GM21528 (cell line): ENCODE results near the gene HOXD11.

ENCODE experiments used
- ATAC-seq: cut with Tn5 transposase; IDR thresholded peaks from one replicate; pipeline ENCODE4 v1.9.1; 2021; ENCODE audit warnings: mild to moderate bottlenecking, moderate library complexity; ENCODE audit not compliant: unreplicated experiment, low FRiP score

HOXD11 gene

DNA sequence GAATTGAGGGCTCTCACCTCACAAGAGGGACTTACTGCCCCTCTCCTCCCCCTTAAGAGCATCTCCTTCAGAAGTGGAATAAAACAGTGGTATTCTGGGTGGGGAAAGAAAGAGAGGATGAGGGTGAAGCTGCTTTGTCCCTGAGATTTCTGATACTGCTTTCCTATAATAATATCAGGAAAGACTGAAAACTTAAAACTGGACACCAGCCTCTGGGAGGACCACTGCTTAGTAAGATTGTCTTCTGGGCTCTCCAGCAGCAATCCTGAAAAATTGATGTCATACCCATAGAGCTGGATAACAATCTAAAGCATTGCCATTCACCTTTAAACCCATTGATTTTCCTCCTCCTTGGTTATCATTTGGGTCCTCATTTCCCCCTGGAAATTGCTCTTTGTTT, 39.6 kb downstream of the HOXD11 start:
- ATAC-seq: no peak

DNA sequence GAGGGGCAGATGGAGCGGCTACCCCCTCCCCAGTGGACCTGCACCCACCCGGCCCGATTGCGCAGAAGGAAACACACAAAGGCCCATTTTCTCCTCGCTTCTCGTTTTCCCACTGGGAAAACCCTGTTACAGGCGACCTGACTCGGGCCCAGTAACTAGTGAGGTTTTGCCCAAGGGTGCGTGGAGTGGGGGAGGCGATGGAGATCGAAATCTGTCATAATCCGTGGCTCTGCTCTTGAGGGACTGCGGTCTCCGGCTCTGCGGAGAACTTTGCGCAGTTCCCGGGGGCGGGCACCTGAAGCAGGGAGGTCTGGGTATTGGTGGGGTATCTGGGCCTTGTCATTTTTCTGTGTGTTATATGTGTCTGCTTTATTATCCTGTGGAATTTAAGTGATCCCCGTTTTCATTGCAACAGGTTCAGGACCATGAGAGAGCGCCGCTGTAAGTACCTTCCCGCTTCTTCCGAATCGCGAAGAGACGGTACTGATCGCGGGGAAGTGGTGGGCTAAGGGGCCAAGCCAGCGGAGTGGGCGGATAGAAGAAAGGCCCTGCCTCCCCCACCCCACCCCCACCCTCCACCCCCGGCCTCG, 40.2 kb downstream of the HOXD11 start:
- ATAC-seq: no peak

DNA sequence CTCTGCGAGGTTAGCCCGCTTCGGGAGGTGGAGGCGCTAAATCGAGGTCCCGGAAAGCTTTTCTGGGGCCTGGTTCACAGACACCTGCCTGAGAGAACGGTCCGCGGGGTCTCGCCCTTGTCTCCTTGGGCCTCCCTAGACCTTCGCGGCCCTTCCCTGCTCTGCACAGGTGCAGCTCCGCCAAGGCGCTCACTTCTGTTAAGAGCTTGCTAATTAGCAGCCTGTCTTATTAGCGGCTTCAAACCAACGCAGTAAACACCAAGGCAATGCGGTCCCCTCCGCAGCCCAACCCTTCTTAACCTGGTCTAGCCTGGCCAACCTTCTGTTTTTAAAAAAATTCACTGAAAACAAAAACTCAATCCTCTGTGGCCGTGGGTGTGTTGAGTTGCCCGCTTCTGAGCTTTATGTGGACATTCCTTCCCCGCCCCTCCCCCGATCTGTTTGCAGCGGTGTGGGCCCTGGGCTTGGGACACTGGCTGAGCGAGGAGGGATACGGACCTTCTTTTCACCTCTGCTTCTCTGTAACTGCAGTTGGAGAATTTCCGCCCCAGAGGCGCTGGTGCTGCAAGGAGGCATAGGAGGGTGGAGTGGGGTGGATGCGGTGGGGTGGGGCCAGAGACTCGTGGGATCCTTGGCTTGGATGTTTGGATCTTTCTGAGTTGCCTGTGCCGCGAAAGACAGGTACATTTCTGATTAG, 40.9 kb downstream of the HOXD11 start:
- no peak for ATAC-seq

DNA sequence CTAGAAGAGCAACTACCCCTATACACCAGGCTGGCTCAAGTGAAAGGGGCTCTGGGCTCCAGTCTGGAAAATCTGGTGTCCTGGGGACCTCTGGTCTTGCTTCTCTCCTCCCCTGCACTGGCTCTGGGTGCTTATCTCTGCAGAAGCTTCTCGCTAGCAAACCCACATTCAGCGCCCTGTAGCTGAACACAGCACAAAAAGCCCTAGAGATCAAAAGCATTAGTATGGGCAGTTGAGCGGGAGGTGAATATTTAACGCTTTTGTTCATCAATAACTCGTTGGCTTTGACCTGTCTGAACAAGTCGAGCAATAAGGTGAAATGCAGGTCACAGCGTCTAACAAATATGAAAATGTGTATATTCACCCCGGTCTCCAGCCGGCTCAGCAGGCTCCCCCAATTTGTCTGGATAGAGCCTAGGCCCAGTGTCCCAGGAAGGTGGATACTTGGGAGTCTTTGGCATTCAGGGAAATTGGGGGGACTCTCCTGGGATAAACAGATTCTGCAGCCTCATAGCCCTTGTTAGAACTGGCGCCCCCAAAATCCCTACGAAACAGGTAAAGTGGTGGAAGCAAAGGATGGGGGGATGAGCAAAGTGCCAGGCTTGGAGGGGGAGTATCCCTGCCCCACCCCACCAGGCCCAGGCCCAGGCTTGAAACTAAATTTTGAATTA, 41.8 kb downstream of the HOXD11 start:
- no peak for ATAC-seq

DNA sequence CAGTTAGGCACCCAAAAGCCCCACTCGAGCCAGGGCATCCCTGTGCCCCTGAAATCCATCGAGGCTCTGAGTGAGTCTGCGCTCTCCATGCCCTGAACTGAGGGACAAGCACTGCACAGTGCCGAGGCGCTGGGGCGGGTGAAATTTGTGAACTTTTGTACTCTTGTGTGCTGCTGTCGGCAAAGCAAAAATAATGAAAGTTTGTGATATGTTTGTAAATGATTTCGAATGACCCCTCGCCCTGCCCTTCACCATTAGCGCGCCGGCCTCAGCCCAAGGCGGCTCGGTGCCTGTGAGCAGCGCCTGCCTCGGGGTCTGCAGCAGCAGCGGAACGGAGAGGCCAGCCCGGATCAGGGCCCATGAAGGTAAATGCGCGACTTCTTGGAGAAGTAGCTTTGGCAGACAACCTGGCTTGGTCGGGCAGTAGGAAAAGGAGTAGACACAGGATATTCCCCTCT, 42.4 kb downstream of the HOXD11 start:
- no peak for ATAC-seq

DNA sequence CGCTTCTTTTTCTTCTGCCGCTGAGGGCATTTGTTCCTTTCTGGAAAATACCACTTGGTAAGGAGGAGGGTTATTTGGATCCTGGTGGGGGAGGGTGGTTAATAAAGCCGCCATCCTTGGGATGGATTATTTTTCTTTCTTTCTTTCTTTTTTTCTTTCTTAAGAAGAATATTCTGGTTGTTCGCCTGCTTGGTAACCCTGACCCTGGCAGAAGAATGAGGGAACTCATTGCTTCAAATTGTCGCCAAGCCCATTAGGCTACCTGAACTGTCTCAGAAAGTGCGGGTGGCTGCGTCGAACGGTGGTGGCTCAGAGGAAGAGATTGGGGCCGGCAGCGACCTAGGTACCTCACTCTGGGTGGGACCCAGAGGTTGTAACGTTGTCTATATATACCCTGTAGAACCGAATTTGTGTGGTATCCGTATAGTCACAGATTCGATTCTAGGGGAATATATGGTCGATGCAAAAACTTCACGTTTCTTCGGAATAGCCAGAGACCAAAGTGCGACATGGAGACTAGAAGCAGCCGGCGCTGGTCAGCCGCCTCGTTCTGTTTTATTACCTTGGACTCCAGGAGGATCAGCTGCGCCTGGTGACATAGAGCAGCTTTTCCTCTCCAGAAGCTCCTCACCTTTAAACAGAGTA, 43.0 kb downstream of the HOXD11 start:
- ATAC-seq: no peak

DNA sequence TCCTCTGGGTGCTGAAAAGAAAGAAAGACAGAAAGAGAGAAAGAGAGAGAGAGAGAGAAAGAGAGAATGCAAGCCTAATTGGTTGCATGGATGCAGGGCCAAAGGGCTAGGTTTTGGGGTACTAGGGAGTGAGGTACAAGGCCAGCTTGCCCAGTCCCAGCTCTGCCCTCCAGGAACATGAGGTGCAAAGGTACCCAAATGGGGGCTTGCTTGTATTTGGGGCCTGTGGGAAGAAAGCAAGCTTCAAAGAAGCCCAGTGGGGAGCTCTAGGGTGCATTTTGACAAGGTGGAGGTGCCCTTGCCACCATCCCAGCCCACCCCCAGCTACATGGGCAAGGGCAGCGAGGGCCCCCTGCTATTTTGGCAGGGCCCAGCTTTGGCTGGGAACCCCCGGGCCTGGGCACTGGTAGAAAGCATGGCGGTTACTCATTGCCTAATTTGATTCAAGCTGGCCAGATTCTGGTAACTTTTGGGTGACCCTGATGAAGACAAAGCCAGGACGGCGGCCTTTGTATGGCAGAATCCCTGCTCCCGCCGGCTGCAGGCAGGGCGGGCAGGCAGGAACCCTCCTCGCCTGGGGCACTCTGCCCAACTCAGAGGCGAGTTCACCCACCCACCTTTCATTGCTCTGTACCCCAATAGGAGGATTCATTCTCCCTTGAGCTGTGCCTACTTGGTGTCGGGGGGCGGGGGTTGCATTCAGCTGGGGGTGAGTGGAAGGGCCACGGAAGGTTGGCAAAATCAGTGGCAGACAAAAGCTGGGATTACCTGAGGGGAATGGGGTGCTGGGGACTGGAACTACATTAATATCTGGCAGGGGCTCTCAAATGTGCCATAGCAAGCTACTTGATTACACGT, 43.7 kb downstream of the HOXD11 start:
- no peak for ATAC-seq

DNA sequence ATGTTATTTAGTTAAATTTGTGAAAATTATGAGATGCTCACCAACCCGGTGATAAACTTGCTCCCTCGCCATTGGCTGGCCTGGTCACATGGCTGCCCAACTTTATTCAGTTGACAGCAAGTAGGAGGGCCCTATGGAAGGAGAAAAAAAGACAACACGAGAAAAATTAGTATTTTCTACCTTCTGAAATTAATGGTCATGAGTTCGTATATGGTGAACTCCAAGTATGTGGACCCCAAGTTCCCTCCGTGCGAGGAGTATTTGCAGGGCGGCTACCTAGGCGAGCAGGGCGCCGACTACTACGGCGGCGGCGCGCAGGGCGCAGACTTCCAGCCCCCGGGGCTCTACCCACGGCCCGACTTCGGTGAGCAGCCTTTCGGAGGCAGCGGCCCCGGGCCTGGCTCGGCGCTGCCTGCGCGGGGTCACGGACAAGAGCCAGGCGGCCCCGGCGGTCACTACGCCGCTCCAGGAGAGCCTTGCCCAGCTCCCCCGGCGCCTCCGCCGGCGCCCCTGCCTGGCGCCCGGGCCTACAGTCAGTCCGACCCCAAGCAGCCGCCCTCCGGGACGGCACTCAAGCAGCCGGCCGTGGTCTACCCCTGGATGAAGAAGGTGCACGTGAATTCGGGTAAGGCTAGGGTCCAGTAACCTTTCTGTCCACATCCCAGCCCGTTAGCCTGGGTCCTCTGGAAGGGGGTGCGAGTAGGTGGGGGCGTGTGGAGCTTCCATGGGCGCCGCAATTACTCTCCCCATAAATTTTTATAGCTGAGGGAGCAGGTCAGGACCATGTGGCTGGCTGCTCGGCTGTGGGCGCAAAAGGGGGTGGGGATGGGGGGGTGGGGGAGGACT, 44.6 kb downstream of the HOXD11 start, which contains the start of gene HOXD4:
Gene HOXD4, plus strand, starts transcription at position 109 of the 846 bp plus-strand sequence. Its CDS starts 84 bp downstream, at position 193.
- ATAC-seq: no peak

DNA sequence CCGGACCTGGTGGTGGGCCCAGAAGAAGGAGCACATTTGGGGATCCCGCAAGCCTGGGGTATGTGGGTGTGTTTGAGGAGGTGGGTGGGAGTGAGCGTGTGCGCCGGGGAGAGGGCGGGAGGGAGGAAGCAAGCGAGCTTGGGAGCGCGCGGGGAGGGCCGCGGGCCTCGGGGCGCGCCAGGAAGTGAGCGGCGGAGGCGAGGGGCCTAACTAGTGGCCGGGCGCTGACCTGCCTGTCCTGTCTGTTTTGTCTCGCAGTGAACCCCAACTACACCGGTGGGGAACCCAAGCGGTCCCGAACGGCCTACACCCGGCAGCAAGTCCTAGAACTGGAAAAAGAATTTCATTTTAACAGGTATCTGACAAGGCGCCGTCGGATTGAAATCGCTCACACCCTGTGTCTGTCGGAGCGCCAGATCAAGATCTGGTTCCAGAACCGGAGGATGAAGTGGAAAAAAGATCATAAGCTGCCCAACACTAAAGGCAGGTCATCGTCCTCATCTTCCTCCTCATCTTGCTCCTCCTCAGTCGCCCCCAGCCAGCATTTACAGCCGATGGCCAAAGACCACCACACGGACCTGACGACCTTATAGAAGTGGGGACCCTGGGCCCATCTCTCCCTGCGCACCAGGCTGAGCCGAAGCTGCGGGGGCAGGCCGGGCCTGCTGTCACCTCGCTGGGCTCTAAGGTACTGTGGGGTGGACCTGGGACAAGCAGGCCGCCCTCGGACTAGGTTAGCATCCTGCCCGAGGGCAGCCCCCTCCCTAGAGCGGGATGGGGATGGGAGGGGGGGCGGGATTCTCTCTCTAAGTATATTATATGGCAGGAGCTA, 45.5 kb downstream of the HOXD11 start:
- ATAC-seq: no peak

DNA sequence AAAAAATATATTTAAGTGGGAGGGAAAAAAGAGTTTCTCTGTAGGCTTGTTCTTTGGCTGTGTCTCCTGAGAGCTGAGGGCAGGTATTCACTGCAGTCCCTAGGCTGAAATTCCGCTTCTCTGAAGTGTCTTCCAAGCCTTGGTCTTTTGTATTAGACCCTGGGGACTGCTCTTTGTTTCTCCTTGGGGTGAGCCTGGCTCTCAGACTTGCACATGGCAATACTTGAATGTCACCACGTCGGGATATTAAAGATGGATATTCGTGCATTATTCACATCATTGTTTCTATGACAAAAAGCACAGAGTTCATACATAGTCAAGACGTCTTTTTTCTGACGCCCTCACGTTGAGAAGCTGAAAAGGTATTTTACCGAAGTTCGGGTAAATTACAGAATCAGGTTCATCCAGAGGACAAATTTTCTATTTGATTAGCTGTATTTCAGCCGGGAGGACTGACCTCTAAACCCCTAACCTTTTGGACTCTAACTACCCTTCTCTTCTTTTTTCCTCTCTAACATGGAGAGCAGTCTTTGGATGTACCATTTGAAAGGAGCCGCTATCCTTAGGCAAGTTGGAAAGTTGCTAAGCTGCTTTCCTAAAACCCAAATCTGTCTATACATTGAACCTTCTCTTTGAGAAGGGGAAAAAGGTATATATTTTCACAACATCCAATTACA, 47.6 kb downstream of the HOXD11 start:
- ATAC-seq: no peak

DNA sequence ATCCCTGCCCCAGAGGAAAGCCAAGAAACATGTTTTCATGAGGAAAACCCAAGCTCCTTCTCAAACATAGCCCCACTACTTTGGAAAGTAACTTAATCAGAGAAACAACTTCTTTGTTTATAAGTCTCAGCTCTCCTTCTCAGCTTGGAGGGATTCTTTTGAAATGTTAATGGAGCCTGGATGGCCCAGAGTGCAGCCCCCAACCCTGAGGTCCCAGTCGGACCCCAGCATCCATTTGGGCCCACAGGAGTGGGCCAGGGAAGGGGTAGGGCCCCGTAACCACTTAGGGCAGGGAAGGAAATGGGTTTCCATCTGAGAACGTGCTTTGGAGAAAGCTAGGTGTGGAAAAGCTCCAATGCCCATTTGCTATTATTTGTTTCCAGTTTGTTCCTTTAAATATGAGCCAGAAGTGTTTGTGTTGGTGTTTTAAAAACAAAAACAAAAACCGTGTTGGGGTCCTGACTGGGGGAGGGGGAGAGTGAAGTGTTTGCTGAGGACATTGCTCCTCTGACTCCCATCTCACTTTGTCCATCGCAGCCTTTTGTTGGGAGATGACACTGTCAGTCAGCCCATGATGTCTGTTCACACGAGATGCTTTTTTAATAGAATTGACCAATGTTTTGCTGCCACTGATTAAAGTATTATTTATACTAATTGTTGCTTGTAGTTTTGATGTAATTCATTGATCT, 48.4 kb downstream of the HOXD11 start:
- ATAC-seq: no peak

DNA sequence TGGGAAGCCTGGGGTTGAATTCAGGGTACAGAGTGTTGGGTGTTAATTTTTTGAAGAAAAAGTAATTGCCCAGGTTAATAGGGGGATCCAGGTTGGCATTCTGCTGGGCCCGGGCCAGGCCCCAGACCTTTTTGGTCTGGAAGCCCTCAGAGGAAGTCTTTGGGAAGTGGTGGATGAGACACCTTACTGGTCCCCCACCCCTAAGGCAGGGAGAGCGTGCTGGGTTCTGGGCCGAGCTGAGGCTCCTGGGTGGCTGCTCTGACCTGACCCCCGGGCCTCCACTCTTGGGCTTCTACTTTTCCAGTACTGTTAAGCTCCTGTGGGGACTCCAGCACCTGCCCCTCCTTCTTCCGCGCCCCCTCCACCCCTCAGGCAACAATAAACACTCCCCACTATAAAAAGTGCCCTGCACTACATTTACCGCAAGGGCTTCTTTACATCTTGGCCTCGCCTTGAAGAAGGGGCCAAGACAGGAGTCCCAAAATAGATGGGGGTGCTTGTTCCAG, 49.3 kb downstream of the HOXD11 start:
- no peak for ATAC-seq

DNA sequence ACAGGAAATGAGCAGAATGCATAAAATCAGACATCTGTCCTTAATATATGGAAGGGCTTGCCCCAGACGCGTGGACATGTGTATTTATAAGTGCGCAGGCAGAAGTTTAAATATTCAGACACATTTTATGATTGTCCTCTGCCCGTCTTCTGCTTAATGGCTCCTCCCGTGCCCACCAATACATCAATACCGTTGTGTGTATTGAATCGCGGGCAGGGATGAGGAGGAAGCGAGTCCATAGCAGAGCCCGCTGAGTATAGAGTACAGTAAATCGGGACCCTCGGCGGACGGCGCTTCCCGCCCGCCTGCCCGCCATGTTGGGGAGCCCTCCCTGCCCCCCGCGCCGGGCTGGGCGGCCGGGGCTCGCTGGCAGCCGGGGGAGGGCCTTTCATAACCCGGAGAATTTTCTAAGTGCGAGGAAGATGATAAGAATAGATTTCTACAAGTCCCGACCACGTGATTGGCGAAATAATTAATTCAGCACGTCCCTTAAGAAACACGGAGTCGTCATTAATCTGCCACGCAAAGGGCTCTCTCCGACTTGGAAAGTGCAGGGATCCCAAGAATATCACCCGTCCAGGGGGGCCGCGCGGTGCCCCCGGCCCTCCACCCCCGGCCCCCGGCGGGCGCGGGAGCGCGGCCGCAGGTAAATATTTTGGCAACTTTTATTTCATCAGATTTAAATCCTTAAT, 49.9 kb downstream of the HOXD11 start, which contains the start of gene HOXD3:
Gene HOXD3, plus strand, starts transcription at position 501 of the 692 bp plus-strand sequence. CDS start 11,808 bp downstream, outside the sequence.
- ATAC-seq: no peak

DNA sequence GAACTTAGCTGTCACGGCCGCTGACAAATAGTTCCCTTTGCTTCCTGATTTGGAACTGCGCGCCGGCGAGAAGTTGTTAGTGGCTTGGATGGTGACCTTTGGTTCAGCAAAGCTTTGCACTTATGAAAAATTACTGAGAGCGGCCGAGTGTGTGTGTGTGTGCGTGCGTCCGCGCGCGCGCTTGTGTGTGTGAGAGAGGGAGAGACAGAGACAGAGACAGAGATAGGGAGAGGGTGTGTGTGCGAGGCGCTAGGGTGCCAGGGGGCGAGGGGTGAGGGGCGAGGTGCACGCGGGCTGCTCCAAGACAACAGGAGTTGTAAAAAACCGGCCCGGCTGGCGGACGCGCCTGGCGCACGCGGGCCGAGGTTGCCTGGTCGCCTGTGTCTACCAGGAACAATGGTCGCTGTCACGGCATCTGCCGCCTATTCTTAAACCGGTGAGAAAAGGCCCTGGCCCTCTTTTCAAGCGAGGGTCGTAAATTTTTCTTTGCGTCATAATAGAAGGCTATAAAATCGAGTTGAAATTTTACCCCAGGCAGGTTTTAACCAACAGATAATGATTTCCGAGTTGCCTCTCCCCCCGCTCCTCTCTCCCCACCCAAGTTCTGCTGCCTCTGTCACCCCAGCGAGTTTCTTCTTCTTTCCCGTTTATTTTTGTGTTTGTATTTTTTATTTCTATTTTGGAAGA, 50.6 kb downstream of the HOXD11 start:
- ATAC-seq: no peak

DNA sequence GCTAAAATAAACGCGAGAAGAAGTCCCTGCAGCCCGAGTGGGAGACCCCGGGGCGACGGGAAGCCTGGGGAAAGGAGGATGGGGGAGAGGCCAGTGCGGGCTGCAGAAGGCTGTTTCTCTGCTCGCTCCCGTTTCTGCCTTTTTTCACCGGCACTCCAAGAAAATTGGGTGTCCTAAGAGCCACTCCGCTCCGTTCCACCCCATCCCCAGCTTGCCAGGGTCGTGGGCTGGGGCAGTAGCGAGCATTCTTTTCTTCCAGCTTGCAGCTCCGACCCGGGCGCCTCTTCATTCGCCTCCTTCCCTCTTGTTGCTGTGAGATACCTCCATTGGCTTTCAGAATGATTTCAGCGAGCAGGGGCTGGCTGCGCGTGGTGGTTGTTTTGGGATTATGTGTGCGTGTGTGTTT, 51.1 kb downstream of the HOXD11 start:
- no peak for ATAC-seq
